HepG2 (cell line): Measurements from ENCODE around the gene PKP3. TPM values are rescaled to one million over a fixed set of nuclear protein-coding genes. Genes with fewer than 3 reads are reported as not detected.

ENCODE experiments used
- CBFB ChIP-seq: sonication (generic); formaldehyde crosslinking; IDR thresholded peaks from 2 replicates; pipeline ENCODE4 v1.4.0; 2020; ENCODE audit warnings: missing genetic modification reagents
- DBP ChIP-seq: sonication (generic); formaldehyde crosslinking; IDR thresholded peaks from 2 replicates; pipeline ENCODE4 v1.4.0; 2020; ENCODE audit warnings: missing genetic modification reagents; ENCODE audit errors: not compliant biosample characterization
- DDIT3 ChIP-seq: sonication (generic); formaldehyde crosslinking; IDR thresholded peaks from 2 replicates; pipeline ENCODE4 v1.4.0; 2020; ENCODE audit warnings: mild to moderate bottlenecking, missing genetic modification reagents
- ELF1 ChIP-seq: sonication (generic); formaldehyde crosslinking; IDR thresholded peaks from 2 replicates; pipeline ENCODE4 v1.4.0; 2020; ENCODE audit warnings: missing genetic modification reagents
- ELF4 ChIP-seq: sonication (generic); formaldehyde crosslinking; IDR thresholded peaks from 2 replicates; pipeline ENCODE4 v1.5.0; 2020; ENCODE audit warnings: missing genetic modification reagents, mild to moderate bottlenecking, moderate library complexity, borderline replicate concordance
- HDAC1 ChIP-seq: sonication (generic); formaldehyde crosslinking; IDR thresholded peaks from 2 replicates; pipeline ENCODE4 v1.5.1; 2020; ENCODE audit warnings: mild to moderate bottlenecking, missing genetic modification reagents
- HINFP ChIP-seq: sonication (generic); formaldehyde crosslinking; IDR thresholded peaks from 2 replicates; pipeline ENCODE4 v1.4.0; 2020; ENCODE audit warnings: low read depth, mild to moderate bottlenecking, missing genetic modification reagents
- KDM1A ChIP-seq: IDR thresholded peaks from 2 replicates; pipeline ENCODE4 v1.6.1; 2016; ENCODE audit warnings: missing compliant biosample characterization
- KDM6A ChIP-seq: IDR thresholded peaks from 2 replicates; pipeline ENCODE4 v1.6.1; 2016; ENCODE audit warnings: low read depth
- MAF1 ChIP-seq: sonication (generic); formaldehyde crosslinking; IDR thresholded peaks from 2 replicates; pipeline ENCODE4 v1.5.0; 2020; ENCODE audit warnings: missing genetic modification reagents, borderline replicate concordance
- MAZ ChIP-seq, 2 experiments: sonication (generic) in 1 of 2; formaldehyde crosslinking in 1 of 2; IDR thresholded peaks; 2 replicates each; pipeline versions ENCODE4 v1.5.0 to v1.6.1; 2012 to 2020; ENCODE audit warnings: low read depth in 2 of 2, mild to moderate bottlenecking in 2 of 2, borderline replicate concordance in 1 of 2, improper control_type of control experiment in 1 of 2, low read length in 1 of 2, missing genetic modification reagents in 1 of 2, moderate library complexity in 1 of 2
- SPEN ChIP-seq: sonication (generic); formaldehyde crosslinking; IDR thresholded peaks from 2 replicates; pipeline ENCODE4 v1.5.1; 2020; ENCODE audit warnings: low read depth, mild to moderate bottlenecking, missing genetic modification reagents
- ZNF260 ChIP-seq: sonication (generic); formaldehyde crosslinking; IDR thresholded peaks from 2 replicates; pipeline ENCODE4 v1.4.0; 2020; ENCODE audit warnings: missing genetic modification reagents, low read depth, mild to moderate bottlenecking, borderline replicate concordance
- ZNF317 ChIP-seq: sonication (generic); formaldehyde crosslinking; IDR thresholded peaks from 2 replicates; pipeline ENCODE4 v1.5.0; 2020; ENCODE audit warnings: mild to moderate bottlenecking, missing genetic modification reagents
- ZNF687 ChIP-seq: sonication (generic); formaldehyde crosslinking; IDR thresholded peaks from 2 replicates; pipeline ENCODE4 v1.5.1; 2020; ENCODE audit warnings: mild to moderate bottlenecking, missing genetic modification reagents, moderate library complexity
- ZSCAN21 ChIP-seq: sonication (generic); formaldehyde crosslinking; IDR thresholded peaks from 2 replicates; pipeline ENCODE4 v1.8.0; 2022; ENCODE audit warnings: mild to moderate bottlenecking, missing genetic modification reagents, moderate library complexity, borderline replicate concordance
- polyA plus RNA-seq, 8 experiments: library from polyadenylated mRNA; depleted of rRNA in 3 of 8; stranded (reverse) in 7 of 8; unstranded in 1 of 8; fragments of >200 nt; fragmentation: Illumina TruSeq in 4 of 8; extraction: Trizol in 4 of 8; gene quantifications; 2 replicates each; pipeline versions ENCODE4 v1.2.1 to v1.2.3, GENCODE V29; 2011 to 2016; ENCODE audit warnings: low read depth in 4 of 8, missing spikeins in 1 of 8, mixed read lengths in 1 of 8; ENCODE audit not compliant: insufficient read depth in 1 of 8
- total RNA-seq, 5 experiments: library from RNA; depleted of rRNA; stranded (reverse); fragments of >200 nt; fragmentation: Illumina TruSeq; extraction: Trizol; gene quantifications; 2 replicates each; pipeline ENCODE4 v1.2.3, GENCODE V29; 2016; ENCODE audit warnings: low read depth in 1 of 5
- TF ChIP-seq, protein P1 (sequence below): sonication (generic); formaldehyde crosslinking; IDR thresholded peaks from 2 replicates; pipeline ENCODE4 v1.4.0; 2020; ENCODE audit warnings: missing genetic modification reagents, mild to moderate bottlenecking, borderline replicate concordance

The PKP3 gene
- total and polyA plus RNA-seq, 2 of the 13 experiments (the other 11 are each of a cell fraction or from before 2014, with no cell fraction given) = 18.0 to 28.7 TPM

- peak; percentile 73 for TF ChIP-seq ZNF687 (CRISPR knock-in tag)
- TF ChIP-seq DDIT3 (CRISPR knock-in tag) = no peak
- TF ChIP-seq ZNF317 (CRISPR knock-in tag) = no peak
- TF ChIP-seq CBFB (CRISPR knock-in tag) = no peak
- TF ChIP-seq, protein P1, sequence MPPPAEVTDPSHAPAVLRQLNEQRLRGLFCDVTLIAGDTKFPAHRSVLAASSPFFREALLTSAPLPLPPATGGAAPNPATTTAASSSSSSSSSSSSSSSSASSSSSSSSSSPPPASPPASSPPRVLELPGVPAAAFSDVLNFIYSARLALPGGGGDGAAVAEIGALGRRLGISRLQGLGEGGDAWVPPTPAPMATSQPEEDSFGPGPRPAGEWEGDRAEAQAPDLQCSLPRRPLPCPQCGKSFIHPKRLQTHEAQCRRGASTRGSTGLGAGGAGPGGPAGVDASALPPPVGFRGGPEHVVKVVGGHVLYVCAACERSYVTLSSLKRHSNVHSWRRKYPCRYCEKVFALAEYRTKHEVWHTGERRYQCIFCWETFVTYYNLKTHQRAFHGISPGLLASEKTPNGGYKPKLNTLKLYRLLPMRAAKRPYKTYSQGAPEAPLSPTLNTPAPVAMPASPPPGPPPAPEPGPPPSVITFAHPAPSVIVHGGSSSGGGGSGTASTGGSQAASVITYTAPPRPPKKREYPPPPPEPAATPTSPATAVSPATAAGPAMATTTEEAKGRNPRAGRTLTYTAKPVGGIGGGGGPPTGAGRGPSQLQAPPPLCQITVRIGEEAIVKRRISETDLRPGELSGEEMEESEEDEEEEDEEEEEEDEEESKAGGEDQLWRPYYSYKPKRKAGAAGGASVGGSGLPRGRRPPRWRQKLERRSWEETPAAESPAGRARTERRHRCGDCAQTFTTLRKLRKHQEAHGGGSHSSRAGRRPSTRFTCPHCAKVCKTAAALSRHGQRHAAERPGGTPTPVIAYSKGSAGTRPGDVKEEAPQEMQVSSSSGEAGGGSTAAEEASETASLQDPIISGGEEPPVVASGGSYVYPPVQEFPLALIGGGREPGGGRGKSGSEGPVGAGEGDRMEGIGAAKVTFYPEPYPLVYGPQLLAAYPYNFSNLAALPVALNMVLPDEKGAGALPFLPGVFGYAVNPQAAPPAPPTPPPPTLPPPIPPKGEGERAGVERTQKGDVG (CRISPR knock-in tag) = peak; percentile 45
- TF ChIP-seq HINFP = no peak
- TF ChIP-seq MAZ (IDR thresholded peaks at IDR 0.05; ENCODE audit: borderline replicate concordance, low read depth, low read length) = no peak
- no peak for TF ChIP-seq MAZ (CRISPR knock-in tag; IDR thresholded peaks at IDR 0.05; ENCODE audit: low read depth)
- TF ChIP-seq MAF1 = no peak
- TF ChIP-seq ZSCAN21 (CRISPR knock-in tag) = peak; percentile 43; the same call in 1 of the 2 replicates
- TF ChIP-seq ELF4 (CRISPR knock-in tag) = no peak
- TF ChIP-seq KDM6A = peak; percentile 96
- peak; percentile 24; the same call in 1 of the 2 replicates for TF ChIP-seq HDAC1 (CRISPR knock-in tag)
- TF ChIP-seq ZNF260 = no peak
- TF ChIP-seq DBP (CRISPR knock-in tag) = no peak
- no peak for TF ChIP-seq KDM1A (CRISPR knock-in tag)
- TF ChIP-seq SPEN (CRISPR knock-in tag) = 0 out of 2 replicates have a peak, but pooled peaks have one; percentile 26
- peak; percentile 76 for TF ChIP-seq ELF1
These were observed 52.0 kb downstream of the PKP3 start (continued) for GRCh38 chr11:445765-446588.
